ENCODE data around the gene PRDM15.

- TF ChIP-seq POLR2A (IDR thresholded peaks at IDR 0.05) (no peak), CTCF (IDR thresholded peaks at IDR 0.05) (no peak)
Measured at GRCh38 chr21:41869771-41870170, 9.4 kb downstream of the PRDM15 start.

Measured in suprapubic skin (tissue), 3 donors.